Stromal cell of bone marrow (primary cell): ENCODE data around the gene VANGL2.
A peak's percentile ranks its signal among the peaks of the same experiment; 100 is the strongest.

ENCODE experiments used
- DNase-seq: peaks from one replicate; pipeline ENCODE4 v3.0.0-alpha.2; 2012; ENCODE audit warnings: low read depth

VANGL2 gene

GRCh38 chr1:160428655-160429054 lies 28.3 kb downstream of the VANGL2 start:
- DNase-seq = peak; percentile 17

- no peak for DNase-seq
Observed at GRCh38 chr1:160429125-160429561, 28.8 kb downstream of the VANGL2 start.

GRCh38 chr1:160429702-160430535 lies 29.6 kb downstream of the VANGL2 start:
- no peak for DNase-seq

- no peak for DNase-seq
Observed at GRCh38 chr1:160431006-160431405, 30.6 kb downstream of the VANGL2 start.

- no peak for DNase-seq
Observed at GRCh38 chr1:160431571-160431970, 31.2 kb downstream of the VANGL2 start.

GRCh38 chr1:160432371-160432786 lies 32.0 kb downstream of the VANGL2 start:
- DNase-seq = no peak

GRCh38 chr1:160436966-160437365 lies 36.6 kb downstream of the VANGL2 start:
- no peak for DNase-seq

GRCh38 chr1:160437432-160438316 lies 37.3 kb downstream of the VANGL2 start:
- DNase-seq = no peak

- DNase-seq = no peak
Observed at GRCh38 chr1:160438317-160438918, 38.1 kb downstream of the VANGL2 start.

GRCh38 chr1:160438935-160439334 lies 38.6 kb downstream of the VANGL2 start:
- DNase-seq = no peak

- DNase-seq = no peak
Observed at GRCh38 chr1:160439718-160440117, 39.4 kb downstream of the VANGL2 start.

- DNase-seq = no peak
Observed at GRCh38 chr1:160446945-160447600, 46.7 kb downstream of the VANGL2 start.

GRCh38 chr1:160449494-160449893 lies 49.1 kb downstream of the VANGL2 start:
- no peak for DNase-seq

- no peak for DNase-seq
Observed at GRCh38 chr1:160451119-160451858, 50.9 kb downstream of the VANGL2 start.

- no peak for DNase-seq
Observed at GRCh38 chr1:160451859-160452232, 51.5 kb downstream of the VANGL2 start.

- no peak for DNase-seq
Observed at GRCh38 chr1:160453443-160453842, 53.1 kb downstream of the VANGL2 start.

GRCh38 chr1:160454371-160455152 lies 54.2 kb downstream of the VANGL2 start:
- no peak for DNase-seq

GRCh38 chr1:160455153-160455517 lies 54.8 kb downstream of the VANGL2 start:
- DNase-seq = no peak

GRCh38 chr1:160459056-160459455 lies 58.7 kb downstream of the VANGL2 start:
- DNase-seq = no peak

GRCh38 chr1:160459687-160460086 lies 59.3 kb downstream of the VANGL2 start:
- DNase-seq = no peak

GRCh38 chr1:160460214-160460642 lies 59.9 kb downstream of the VANGL2 start:
- DNase-seq = no peak
